Right lobe of liver (tissue), 4 donors: ENCODE measurements around the gene ILF2.

Experiments
- POLR2A ChIP-seq: fragments of 450-650 bp; IDR thresholded peaks from one replicate; pipeline ENCODE4 v1.6.1; 2017; ENCODE audit warnings: antibody characterized with exemption, mild to moderate bottlenecking
- TF ChIP-seq, protein P1 (sequence below), 4 donors: fragments of 200-600 bp in 3 of 4; fragments of 450-650 bp in 1 of 4; IDR thresholded peaks; one replicate each; pipeline versions ENCODE4 v1.5.1 to v1.8.0; 2016 to 2022; ENCODE audit warnings: antibody characterized with exemption in 4 of 4, mild to moderate bottlenecking in 2 of 4
- donor health status: DM: no; HTN: no; CAD: no.
- donor health status: DM: no; HTN: no; CAD: no.
- donor health status: DM: no; HTN: yes; CAD: no.

DNA sequence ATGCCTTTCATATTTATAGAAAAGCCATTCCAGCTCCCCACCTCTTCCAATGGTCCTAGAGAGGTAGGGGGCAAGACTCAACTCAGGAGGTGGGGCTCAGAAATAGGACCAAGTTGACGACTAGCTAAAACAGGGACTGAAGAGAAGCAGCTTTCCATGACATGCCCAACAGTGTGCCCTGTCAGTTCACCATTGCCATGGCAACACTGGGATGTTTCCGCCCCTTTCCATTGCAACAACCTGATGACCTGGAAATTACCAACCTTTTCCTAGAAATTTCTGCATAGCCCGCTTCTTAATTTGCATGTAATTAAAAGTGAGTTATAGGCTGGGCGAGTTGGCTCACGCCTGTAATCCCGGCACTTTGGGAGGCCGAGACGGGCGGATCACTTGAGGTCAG, 34.7 kb upstream of the ILF2 start:
- TF ChIP-seq, protein P1, sequence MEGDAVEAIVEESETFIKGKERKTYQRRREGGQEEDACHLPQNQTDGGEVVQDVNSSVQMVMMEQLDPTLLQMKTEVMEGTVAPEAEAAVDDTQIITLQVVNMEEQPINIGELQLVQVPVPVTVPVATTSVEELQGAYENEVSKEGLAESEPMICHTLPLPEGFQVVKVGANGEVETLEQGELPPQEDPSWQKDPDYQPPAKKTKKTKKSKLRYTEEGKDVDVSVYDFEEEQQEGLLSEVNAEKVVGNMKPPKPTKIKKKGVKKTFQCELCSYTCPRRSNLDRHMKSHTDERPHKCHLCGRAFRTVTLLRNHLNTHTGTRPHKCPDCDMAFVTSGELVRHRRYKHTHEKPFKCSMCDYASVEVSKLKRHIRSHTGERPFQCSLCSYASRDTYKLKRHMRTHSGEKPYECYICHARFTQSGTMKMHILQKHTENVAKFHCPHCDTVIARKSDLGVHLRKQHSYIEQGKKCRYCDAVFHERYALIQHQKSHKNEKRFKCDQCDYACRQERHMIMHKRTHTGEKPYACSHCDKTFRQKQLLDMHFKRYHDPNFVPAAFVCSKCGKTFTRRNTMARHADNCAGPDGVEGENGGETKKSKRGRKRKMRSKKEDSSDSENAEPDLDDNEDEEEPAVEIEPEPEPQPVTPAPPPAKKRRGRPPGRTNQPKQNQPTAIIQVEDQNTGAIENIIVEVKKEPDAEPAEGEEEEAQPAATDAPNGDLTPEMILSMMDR (IDR thresholded peaks at IDR 0.05) = no peak
- TF ChIP-seq POLR2A = no peak
